ENCODE measurements around the gene ZNF423. TPM values are rescaled to one million over a fixed set of nuclear protein-coding genes. Genes with fewer than 3 reads are reported as not detected.

Gene ZNF423
- total and polyA plus RNA-seq, 4 donors = 16.9 to 43.0 (median 34.4) TPM

DNA sequence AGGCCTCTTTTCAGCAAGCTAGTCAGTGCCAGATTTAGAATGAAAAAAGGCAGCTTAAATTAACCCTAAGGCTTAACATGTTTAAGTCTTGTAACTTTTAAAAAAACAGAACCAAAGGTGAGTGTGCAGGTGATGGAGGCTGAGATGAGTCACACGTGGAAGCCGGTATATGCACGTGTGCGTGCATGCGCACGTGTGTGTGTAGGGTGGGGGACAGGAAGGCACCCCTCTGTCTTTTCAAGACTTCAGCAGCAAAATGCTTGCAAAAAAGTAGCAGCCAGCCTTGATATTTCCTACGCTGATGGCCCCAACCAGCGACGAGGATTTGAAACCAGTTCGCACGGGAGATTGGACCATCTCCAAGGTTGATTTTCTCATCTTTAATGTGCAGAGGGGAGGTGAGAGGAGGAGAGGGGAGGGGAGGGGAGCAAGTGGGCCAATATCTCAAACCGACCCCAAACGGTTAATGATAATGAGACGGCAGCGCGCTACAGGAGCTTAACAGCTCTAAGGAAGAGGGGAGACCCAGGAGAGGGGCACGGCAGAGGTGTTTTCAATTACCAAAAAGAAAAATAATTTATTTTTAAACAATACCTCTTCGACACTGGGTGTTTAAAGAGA, 154.7 kb downstream of the ZNF423 start:
- 21% methylated on average over 8 of the region's 18 CpGs for WGBS (ENCODE audit: insufficient coverage)
- peak in 2 of 6 donors; percentile 61 to 64 for DNase-seq (ENCODE audit: low read depth in 4 of 6, low spot score in 6 of 6)
- Histone ChIP-seq H3K9me3 (ENCODE audit: control insufficient read depth, insufficient read depth, low read length) (no peaks in the 10 kb centered on the region), H3K4me3 (ENCODE audit: low read depth, low read length) (no peak overlapping the region), H3K36me3 (ENCODE audit: control insufficient read depth, insufficient read depth, low read length) (no peaks in the 10 kb centered on the region), H3K4me1 (ENCODE audit: control insufficient read depth, insufficient read depth, low read length) (peaks cover 73% of the 10 kb centered on the region), H3K27ac (ENCODE audit: low read depth, low read length) (peak overlapping the region; percentile 6), H3K27me3 (ENCODE audit: control insufficient read depth, insufficient read depth, low read length) (no peaks in the 10 kb centered on the region)

DNA sequence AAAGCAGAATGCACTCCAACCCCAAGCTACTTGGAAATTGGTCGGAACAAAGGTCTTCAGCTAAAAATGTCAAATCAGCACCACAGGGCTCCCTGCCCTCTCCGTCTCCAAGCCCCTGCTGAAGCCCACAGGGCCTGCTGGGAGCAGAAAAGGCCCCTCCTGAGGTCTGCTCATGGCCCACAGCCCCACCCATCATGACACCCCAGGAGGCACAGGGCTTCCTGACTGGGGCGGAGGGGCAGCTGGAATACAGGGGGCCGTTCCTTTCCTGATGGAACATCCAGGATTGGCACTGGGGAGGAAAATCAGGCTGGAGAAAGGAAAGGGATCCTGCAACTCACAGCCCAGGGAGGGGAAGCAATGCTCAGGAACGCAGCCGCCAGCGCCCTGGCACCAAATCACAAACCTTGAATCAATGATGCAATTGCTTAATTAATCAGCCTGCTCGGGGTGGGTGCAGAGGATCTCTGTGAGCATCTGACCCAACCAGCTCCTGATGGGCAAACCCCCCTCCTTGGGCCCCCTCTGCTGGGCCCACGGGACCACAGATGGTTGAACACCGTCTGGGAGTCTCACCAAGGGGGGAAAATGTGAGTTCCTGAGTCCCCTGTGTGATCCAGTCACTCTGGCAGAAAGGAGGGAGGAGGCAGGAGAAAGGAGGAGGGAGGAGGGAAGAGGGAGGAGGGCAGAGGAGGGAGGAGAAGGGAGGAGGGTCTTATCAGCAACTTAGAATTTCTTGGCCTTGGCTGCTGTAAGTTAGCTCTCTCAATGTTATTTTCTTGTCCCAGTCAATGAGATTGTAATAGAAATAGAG, 155.5 kb downstream of the ZNF423 start:
- DNase-seq (ENCODE audit: low read depth in 4 of 6, low spot score in 6 of 6) = peak in 2 of 6 donors; percentile 79 to 81
- Histone ChIP-seq H3K4me1 (ENCODE audit: control insufficient read depth, insufficient read depth, low read length) (peaks cover 75% of the 10 kb centered on the region), H3K36me3 (ENCODE audit: control insufficient read depth, insufficient read depth, low read length) (no peaks in the 10 kb centered on the region), H3K27me3 (ENCODE audit: control insufficient read depth, insufficient read depth, low read length) (no peaks in the 10 kb centered on the region), H3K27ac (ENCODE audit: low read depth, low read length) (peak overlapping the region; percentile 82), H3K4me3 (ENCODE audit: low read depth, low read length) (no peak overlapping the region), H3K9me3 (ENCODE audit: control insufficient read depth, insufficient read depth, low read length) (no peaks in the 10 kb centered on the region)
- WGBS (ENCODE audit: insufficient coverage) = 25% methylated on average over 8 of the region's 10 CpGs

DNA sequence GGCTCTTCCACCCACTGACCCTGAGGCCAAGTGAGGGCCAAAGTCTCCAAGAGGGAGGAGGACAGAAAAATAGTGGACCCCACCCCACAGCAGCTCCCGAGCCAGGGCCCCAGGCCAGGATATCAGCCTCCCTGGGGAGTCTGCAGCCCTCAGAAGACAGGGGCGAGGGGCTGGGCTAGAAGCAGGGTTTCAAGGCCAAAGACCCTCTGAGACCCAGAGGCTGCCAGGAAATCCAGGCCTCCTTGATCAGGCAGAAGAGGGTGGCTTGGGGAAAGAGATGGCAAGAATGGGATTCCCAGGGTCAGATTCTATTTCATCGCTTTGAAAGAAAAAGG, 156.1 kb downstream of the ZNF423 start:
- no peaks in the 10 kb centered on the region for H3K36me3 ChIP-seq (ENCODE audit: control insufficient read depth, insufficient read depth, low read length)
- H3K27me3 ChIP-seq (ENCODE audit: control insufficient read depth, insufficient read depth, low read length) = no peaks in the 10 kb centered on the region
- H3K4me1 ChIP-seq (ENCODE audit: control insufficient read depth, insufficient read depth, low read length) = peaks cover 75% of the 10 kb centered on the region
- WGBS (ENCODE audit: insufficient coverage) = 75% methylated on average over 1 of the region's 3 CpGs
- H3K27ac ChIP-seq (ENCODE audit: low read depth, low read length) = peak overlapping the region; percentile 78
- DNase-seq (ENCODE audit: low read depth in 4 of 6, low spot score in 6 of 6) = peak in 1 of 6 donors; percentile 34
- no peaks in the 10 kb centered on the region for H3K9me3 ChIP-seq (ENCODE audit: control insufficient read depth, insufficient read depth, low read length)
- no peak overlapping the region for H3K4me3 ChIP-seq (ENCODE audit: low read depth, low read length)

DNA sequence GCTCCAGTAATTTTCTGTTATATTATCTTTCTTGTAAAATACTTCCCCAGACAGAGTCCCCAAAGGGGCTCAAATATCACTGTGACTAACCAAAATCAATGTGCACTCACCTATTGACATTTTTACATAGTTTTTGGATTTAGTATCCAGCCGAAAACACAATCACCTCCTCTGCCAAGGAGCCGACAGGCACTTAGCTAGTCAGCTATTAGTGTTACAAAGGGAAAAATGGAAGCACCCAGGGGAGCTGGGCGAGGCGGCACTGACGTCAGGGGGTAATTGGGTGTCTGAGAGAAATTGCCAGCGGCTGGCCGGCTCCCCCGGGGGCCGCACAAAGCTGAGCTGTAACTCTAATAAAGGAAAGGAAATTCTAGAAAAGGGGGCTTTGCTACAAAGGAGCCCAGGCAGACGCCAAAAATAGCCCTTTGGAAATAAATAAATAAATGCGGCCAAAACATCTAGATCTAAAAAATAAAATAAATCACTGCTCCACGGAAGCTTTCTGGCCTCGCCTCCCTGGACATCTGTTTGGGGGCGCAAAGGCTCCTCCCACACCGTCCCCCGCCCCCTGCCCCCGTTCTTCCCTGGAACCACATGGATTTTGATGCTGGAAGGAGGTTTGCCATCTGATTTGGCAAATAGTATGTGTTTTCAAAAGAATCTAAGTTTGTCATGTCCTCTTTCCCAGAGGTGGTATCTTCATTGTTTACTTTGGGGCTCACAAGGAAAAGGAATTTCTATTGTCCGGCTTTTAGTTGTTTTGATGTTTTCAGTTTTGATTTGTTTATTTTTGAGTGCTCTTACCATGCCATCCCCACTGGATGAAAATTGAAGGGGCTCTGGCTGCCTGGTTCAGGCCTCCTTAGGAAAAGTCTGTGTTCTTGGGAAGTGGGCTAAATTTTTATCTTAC, 156.7 kb downstream of the ZNF423 start:
- Histone ChIP-seq H3K27ac (ENCODE audit: low read depth, low read length) (peak overlapping the region; percentile 78), H3K4me1 (ENCODE audit: control insufficient read depth, insufficient read depth, low read length) (peaks cover 75% of the 10 kb centered on the region), H3K36me3 (ENCODE audit: control insufficient read depth, insufficient read depth, low read length) (no peaks in the 10 kb centered on the region), H3K9me3 (ENCODE audit: control insufficient read depth, insufficient read depth, low read length) (no peaks in the 10 kb centered on the region), H3K4me3 (ENCODE audit: low read depth, low read length) (no peak overlapping the region), H3K27me3 (ENCODE audit: control insufficient read depth, insufficient read depth, low read length) (no peaks in the 10 kb centered on the region)
- DNase-seq (ENCODE audit: low read depth in 4 of 6, low spot score in 6 of 6) = peak in 2 of 6 donors; percentile 67 to 70
- 25% methylated on average over 8 of the region's 18 CpGs for WGBS (ENCODE audit: insufficient coverage)

DNA sequence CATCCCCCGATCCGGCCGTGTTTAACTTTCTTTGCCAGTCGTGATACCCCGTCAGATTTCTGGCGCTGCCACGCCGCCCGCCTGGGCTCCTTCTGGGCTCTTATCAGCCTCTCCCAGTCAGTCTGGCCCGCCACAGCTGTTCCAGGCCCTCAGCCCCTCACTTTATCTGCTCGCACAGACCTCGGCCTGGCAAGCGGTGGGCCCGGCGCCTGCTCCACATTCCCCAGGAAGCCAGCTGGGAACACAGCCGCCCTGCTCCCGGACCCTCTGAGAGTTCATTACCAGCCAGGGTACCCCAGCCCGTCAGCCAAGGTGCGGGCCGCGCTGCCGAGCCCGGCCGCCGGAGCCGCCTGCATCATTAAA, 157.5 kb downstream of the ZNF423 start:
- Histone ChIP-seq H3K4me3 (ENCODE audit: low read depth, low read length) (no peak overlapping the region), H3K9me3 (ENCODE audit: control insufficient read depth, insufficient read depth, low read length) (no peaks in the 10 kb centered on the region), H3K36me3 (ENCODE audit: control insufficient read depth, insufficient read depth, low read length) (no peaks in the 10 kb centered on the region), H3K27me3 (ENCODE audit: control insufficient read depth, insufficient read depth, low read length) (no peaks in the 10 kb centered on the region), H3K4me1 (ENCODE audit: control insufficient read depth, insufficient read depth, low read length) (peaks cover 68% of the 10 kb centered on the region), H3K27ac (ENCODE audit: low read depth, low read length) (peak overlapping the region; percentile 78)
- peak in 2 of 6 donors; percentile 57 to 71 for DNase-seq (ENCODE audit: low read depth in 4 of 6, low spot score in 6 of 6)
- WGBS (ENCODE audit: insufficient coverage) = 16% methylated on average over 17 of the region's 26 CpGs

DNA sequence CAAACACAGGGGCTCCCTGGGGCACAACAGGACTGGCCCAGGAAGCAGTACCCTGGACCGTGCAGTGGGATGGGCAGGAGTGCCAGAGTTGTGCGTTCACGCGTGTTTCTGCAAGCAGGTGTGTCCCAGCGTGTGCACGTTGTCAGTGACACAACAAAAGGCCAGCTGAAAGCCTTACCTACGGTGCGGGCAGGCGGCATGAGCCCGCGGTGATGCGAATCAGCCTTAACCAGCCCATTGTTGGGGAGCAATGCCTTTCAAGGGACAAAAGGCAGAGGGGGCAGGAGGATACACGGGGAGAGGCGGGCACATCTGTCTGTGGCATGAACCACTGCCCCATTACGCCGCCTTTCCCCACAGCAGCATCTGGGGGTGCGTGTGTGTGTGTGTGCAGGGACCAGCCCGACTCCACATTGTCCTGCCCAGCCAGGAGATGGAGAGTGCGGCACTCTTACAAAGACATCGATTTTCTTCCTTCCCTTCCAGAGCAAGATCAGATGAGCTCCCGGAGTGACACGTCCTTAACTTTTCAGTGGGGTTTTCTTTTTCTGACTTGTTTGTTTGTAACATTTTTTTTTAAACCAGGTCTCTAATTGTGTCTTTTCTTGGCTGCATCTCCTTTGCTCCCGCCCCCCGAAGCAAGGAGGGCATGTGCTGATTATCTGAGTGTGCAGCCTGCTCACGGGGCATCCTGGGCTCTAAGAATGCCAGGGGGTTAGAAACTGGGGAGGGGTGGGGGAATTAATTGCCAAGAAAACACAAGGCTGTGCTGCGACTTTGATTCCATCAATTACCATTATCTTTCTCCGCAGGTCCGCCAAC, 158.1 kb downstream of the ZNF423 start:
- H3K27me3 ChIP-seq (ENCODE audit: control insufficient read depth, insufficient read depth, low read length) = no peaks in the 10 kb centered on the region
- H3K36me3 ChIP-seq (ENCODE audit: control insufficient read depth, insufficient read depth, low read length) = no peaks in the 10 kb centered on the region
- peak overlapping the region; percentile 78 for H3K27ac ChIP-seq (ENCODE audit: low read depth, low read length)
- peaks cover 62% of the 10 kb centered on the region for H3K4me1 ChIP-seq (ENCODE audit: control insufficient read depth, insufficient read depth, low read length)
- WGBS (ENCODE audit: insufficient coverage) = 52% methylated on average over 17 of the region's 28 CpGs
- peak in 1 of 6 donors; percentile 41 for DNase-seq (ENCODE audit: low read depth in 4 of 6, low spot score in 6 of 6)
- H3K9me3 ChIP-seq (ENCODE audit: control insufficient read depth, insufficient read depth, low read length) = no peaks in the 10 kb centered on the region
- no peak overlapping the region for H3K4me3 ChIP-seq (ENCODE audit: low read depth, low read length)

DNA sequence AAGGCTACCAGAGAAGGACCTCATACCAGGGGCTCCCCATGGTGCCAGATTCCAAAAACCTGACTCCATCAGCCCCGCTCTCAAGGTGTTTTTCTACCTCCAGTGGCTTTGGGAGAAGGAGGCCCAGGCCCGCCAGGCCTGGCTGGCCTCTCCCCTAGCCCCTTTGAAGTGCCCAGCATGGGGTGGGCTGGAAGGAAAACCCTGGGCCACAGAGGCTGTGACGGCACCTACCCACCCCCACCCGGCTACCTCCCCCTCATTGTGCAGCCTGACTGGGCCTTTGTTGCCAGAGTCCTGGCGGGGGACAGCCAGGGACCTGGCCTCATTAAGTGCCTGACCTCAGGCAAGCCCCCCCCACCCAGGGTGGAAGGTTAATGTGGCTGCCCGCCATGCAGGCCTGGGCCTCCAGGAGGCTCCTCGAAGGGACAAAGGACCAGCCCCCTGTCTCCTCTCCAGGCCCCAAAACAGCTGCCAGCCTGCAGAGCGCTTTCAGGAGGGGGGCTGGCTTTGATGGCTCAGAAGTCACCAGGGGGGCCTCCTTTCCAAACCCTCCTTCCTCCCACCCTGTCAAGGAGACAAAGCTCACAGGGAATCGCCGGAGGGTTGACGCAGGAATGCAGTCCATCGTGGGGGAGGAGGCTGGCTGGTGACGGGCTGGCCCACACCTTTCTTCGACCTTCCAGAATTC, 159.4 kb downstream of the ZNF423 start:
- H3K27ac ChIP-seq (ENCODE audit: low read depth, low read length) = no peak overlapping the region
- H3K4me3 ChIP-seq (ENCODE audit: low read depth, low read length) = no peak overlapping the region
- no peaks in the 10 kb centered on the region for H3K36me3 ChIP-seq (ENCODE audit: control insufficient read depth, insufficient read depth, low read length)
- H3K4me1 ChIP-seq (ENCODE audit: control insufficient read depth, insufficient read depth, low read length) = peaks cover 53% of the 10 kb centered on the region
- WGBS (ENCODE audit: insufficient coverage) = 37% methylated on average over 3 of the region's 14 CpGs
- DNase-seq (ENCODE audit: low read depth in 4 of 6, low spot score in 6 of 6) = peak in 1 of 6 donors; percentile 38
- H3K27me3 ChIP-seq (ENCODE audit: control insufficient read depth, insufficient read depth, low read length) = no peaks in the 10 kb centered on the region
- no peaks in the 10 kb centered on the region for H3K9me3 ChIP-seq (ENCODE audit: control insufficient read depth, insufficient read depth, low read length)

DNA sequence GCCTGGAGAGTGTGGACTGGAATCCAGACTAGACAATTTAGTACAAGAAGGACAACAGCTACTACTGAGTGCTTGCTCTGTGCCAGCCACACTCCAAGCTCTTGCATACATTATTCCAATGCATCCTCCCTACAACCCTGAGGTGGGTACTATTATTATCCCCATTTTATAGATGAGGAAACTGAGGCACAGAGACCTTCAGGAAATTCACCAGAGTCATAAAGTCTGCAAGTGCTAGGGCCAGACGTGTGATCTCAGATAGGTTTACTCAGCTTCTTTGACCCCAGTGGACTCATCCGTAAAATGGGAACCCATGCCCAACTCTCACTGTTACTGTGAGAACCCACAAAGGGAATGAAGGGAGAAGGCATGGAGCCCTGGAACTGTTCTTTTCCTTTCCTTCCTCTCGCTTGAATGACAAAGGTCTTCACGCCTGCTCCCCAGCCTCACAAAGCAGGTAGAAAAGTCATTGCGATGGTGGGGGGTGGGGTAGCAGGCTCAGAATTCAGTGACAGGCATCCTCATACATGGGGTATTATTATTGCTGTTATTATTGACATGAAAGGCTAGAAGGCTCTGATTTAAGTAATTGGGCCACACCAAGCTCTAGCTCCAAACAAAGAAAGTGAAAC, 160.0 kb downstream of the ZNF423 start:
- H3K27me3 ChIP-seq (ENCODE audit: control insufficient read depth, insufficient read depth, low read length) = no peaks in the 10 kb centered on the region
- H3K9me3 ChIP-seq (ENCODE audit: control insufficient read depth, insufficient read depth, low read length) = no peaks in the 10 kb centered on the region
- H3K4me3 ChIP-seq (ENCODE audit: low read depth, low read length) = no peak overlapping the region
- peaks cover 47% of the 10 kb centered on the region for H3K4me1 ChIP-seq (ENCODE audit: control insufficient read depth, insufficient read depth, low read length)
- WGBS (ENCODE audit: insufficient coverage) = no CpG with 5 or more reads among the region's 5 CpGs
- DNase-seq (ENCODE audit: low read depth in 4 of 6, low spot score in 6 of 6) = no peak
- H3K27ac ChIP-seq (ENCODE audit: low read depth, low read length) = no peak overlapping the region
- H3K36me3 ChIP-seq (ENCODE audit: control insufficient read depth, insufficient read depth, low read length) = peaks cover 1% of the 10 kb centered on the region
